ENCODE data around the gene GABRG3. TPM values are rescaled to one million over a fixed set of nuclear protein-coding genes. Genes with fewer than 3 reads are reported as not detected.

The GABRG3 gene
- total RNA-seq, 1 experiment from 2014 or later: 0.15 TPM

- Histone ChIP-seq H3K79me1 (ENCODE audit: insufficient read depth, low read depth, low read length, poor library complexity, severe bottlenecking) (no peaks in the 10 kb centered on the region), H2AK5ac (ENCODE audit: insufficient read length, low read length) (no peak overlapping the region), H2BK12ac (ENCODE audit: insufficient read length, low read depth, low read length) (no peak overlapping the region), H3K27me3 (ENCODE audit: insufficient read depth, low read length) (no peaks in the 10 kb centered on the region), H2BK120ac (ENCODE audit: low read depth, low read length, poor library complexity, severe bottlenecking) (no peak overlapping the region), H3K27ac (ENCODE audit: insufficient read length, low read depth, low read length) (no peak overlapping the region), H2BK15ac (ENCODE audit: low read depth, low read length) (no peak overlapping the region), H3K56ac (ENCODE audit: insufficient read length, low read depth, low read length) (no peak overlapping the region), H3K18ac (ENCODE audit: insufficient read length, low read depth, low read length) (no peak overlapping the region), H4K8ac (replicated peaks; ENCODE audit: insufficient read length, low read depth, low read length) (no peak overlapping the region), H4K91ac (ENCODE audit: insufficient read length, low read depth, low read length) (no peak overlapping the region), H3K9me3 (ENCODE audit: control insufficient read depth, low read depth, low read length) (no peaks in the 10 kb centered on the region), H2AFZ (ENCODE audit: low read length) (no peak overlapping the region), H3K4me2 (ENCODE audit: insufficient read depth, insufficient read length, low read length) (no peak overlapping the region), H3K4me1 (ENCODE audit: insufficient read depth, low read length) (no peaks in the 10 kb centered on the region), H2BK20ac (ENCODE audit: low read depth, low read length, poor library complexity, severe bottlenecking) (no peak overlapping the region), H2BK5ac (ENCODE audit: insufficient read length, low read length) (no peak overlapping the region), H3K14ac (ENCODE audit: insufficient read depth, low read length) (no peak overlapping the region), H3K4ac (ENCODE audit: low read depth, low read length) (no peak overlapping the region), H3K23ac (ENCODE audit: insufficient read length, low read depth, low read length) (no peak overlapping the region), H4K20me1 (ENCODE audit: control insufficient read depth, insufficient read depth, insufficient read length) (no peaks in the 10 kb centered on the region), H3K23me2 (ENCODE audit: insufficient read length, low read depth, low read length, poor library complexity, severe bottlenecking) (no peaks in the 10 kb centered on the region), H4K5ac (ENCODE audit: insufficient read length, low read depth, low read length) (no peak overlapping the region), H3T11ph (ENCODE audit: low read length) (no peak overlapping the region), H3K79me2 (ENCODE audit: insufficient read depth, low read length) (no peaks in the 10 kb centered on the region), H3K9ac (ENCODE audit: extremely low read depth, insufficient read length, low read length) (no peak overlapping the region)
- Mint-ChIP-seq H3K9me3 (peaks cover 14 to 18% of the 10 kb centered on the region in 2 experiments; a peak in 4 of 5 replicates), H3K4me3 (no peak overlapping the region), H3K27ac (no peak overlapping the region), H3K36me3 (ENCODE audit: insufficient read depth in 1 of 3, low read depth in 3 of 3) (peaks cover 0 to 4% (median 2%) of the 10 kb centered on the region in 3 experiments; a peak in 3 of 7 replicates), H3K4me1 (no peaks in the 10 kb centered on the region), H3K27me3 (ENCODE audit: low read depth) (no peaks in the 10 kb centered on the region; the same call in none of the 2 replicates)
- DNase-seq: no peak
- WGBS (ENCODE audit: extremely low coverage, insufficient read length, low lambda C conversion rate): no CpG with 5 or more reads among the region's 2 CpGs
- no peak for TF ChIP-seq CTCF (conservative IDR thresholded peaks at IDR 0.05)
Observed at GRCh38 chr15:26954403-26954802, 16.6 kb upstream of the GABRG3 start.
